Pancreas (tissue), 10 donors: ENCODE results near the gene ATRN. TPM values are rescaled to one million over a fixed set of nuclear protein-coding genes. Genes with fewer than 3 reads are reported as not detected.

Source experiments
- ATAC-seq, 4 donors: fragments of 200-7000 bp; cut with Tn5 transposase; one replicate each; pipeline versions ENCODE4 v1.8.0 to v1.9.1; 2020; ENCODE audit warnings: mild to moderate bottlenecking in 4 of 4, moderate library complexity in 4 of 4
- DNase-seq, 6 donors: peaks; one replicate each; pipeline ENCODE4 v3.0.0-alpha.2; 2020
- FAIRE-seq: peaks from 2 replicates; lab custom pipeline; 2012; peaks lifted over from hg19 to GRCh38; lab: Jason Lieb, UNC
- H3K27ac ChIP-seq, 4 donors: fragments of 200-600 bp; sonication (generic); 1 replicate in 3 of 4; 2 replicates in 1 of 4; pipeline versions ENCODE4 v1.5.0 to v1.8.0; 2020
- H3K27me3 ChIP-seq, 4 donors: fragments of 200-600 bp; one replicate each; pipeline ENCODE4 v1.8.0; 2021
- H3K36me3 ChIP-seq, 3 donors: fragments of 200-600 bp; sonication (generic) in 1 of 3; one replicate each; pipeline versions ENCODE4 v1.5.0 to v1.8.0; 2020 to 2021
- H3K4me1 ChIP-seq, 3 donors: fragments of 200-600 bp; one replicate each; pipeline ENCODE4 v1.8.0; 2021
- H3K4me3 ChIP-seq, 4 donors: fragments of 200-600 bp; sonication (generic) in 2 of 4; one replicate each; pipeline versions ENCODE4 v1.5.0 to v1.8.0; 2020 to 2021
- H3K9me3 ChIP-seq, 4 donors: fragments of 200-600 bp; one replicate each; pipeline ENCODE4 v1.8.0; 2021
- WGBS, 2 donors: extraction: QIAGEN DNeasy Blood & Tissue Kit; methylation state at CpG; one replicate each; pipeline ENCODE4 v1.1.7; 2013; 5-methylcytosine and 5-hydroxymethylcytosine counted together
- intact Hi-C, 3 donors: fragments of 100-400 bp; cut with DNase I; formaldehyde crosslinking; loops; one replicate each; pipeline versions ENCODE4 v1.11.1 to v1.14.2; 2022
- polyA plus RNA-seq, 2 donors: library from polyadenylated mRNA; stranded (reverse); fragments of 200-250 nt; gene quantifications; one replicate each; pipeline ENCODE4 v1.2.3, GENCODE V29; 2013
- total RNA-seq, 6 donors: library from RNA; stranded (reverse); fragmentation: NEBNext Ultra II Directional in 4 of 6; extraction: Animal tissue kit (Norgen Biotek cat#: 25700) in 4 of 6; gene quantifications; one replicate each; pipeline versions ENCODE4 v1.2.1 to v1.2.4, GENCODE V29; 2021 to 2023
- TF ChIP-seq, protein P1 (sequence below), 4 donors: fragments of 200-600 bp; sonication (generic) in 3 of 4; IDR thresholded peaks; one replicate each; pipeline versions ENCODE4 v1.5.0 to v1.8.0; 2021; ENCODE audit warnings: antibody characterized with exemption in 4 of 4
- donor health status: healthy with polysubstance abuse.
- donor health status: DM: no; HTN: no; CAD: no; lungs with moderate emphysema.
- donor health status: DM: no; HTN: no; CAD: no.
- donor health status: control.
- donor health status: control.
- donor health status: Bipolar disorder and iron deficiency.
- donor health status: DM: yes; HTN: yes; CAD: no.
- donor health status: DM: no; HTN: no; CAD: no.
- donor health status: DM: no; HTN: no; CAD: no.
- donor health status: DM: yes; HTN: yes; CAD: no.

The ATRN gene
- total and polyA plus RNA-seq, 8 donors: 3.6 to 30.4 (median 20.6) TPM

DNA sequence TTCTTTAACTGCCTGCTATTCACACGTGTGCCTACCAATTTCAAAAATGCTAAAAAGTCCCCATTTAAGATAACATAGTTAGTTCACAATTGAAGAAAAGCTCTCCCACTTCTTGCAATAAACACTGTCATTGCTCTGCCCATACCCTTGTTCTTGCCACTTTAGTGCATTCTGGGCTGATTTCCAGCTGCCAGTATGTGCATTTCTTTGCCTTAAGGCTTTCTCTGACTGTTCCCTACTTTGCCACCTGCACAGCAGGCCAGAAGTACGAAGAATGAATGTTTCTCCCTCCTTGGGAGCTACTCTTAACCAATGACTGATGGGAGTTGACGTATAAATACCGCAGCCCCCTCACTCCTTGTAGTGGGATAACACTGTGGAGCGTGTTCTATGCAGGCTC lies 16.0 kb upstream of the ATRN start:
- H3K27ac ChIP-seq: no peak overlapping the region
- TF ChIP-seq, protein P1, sequence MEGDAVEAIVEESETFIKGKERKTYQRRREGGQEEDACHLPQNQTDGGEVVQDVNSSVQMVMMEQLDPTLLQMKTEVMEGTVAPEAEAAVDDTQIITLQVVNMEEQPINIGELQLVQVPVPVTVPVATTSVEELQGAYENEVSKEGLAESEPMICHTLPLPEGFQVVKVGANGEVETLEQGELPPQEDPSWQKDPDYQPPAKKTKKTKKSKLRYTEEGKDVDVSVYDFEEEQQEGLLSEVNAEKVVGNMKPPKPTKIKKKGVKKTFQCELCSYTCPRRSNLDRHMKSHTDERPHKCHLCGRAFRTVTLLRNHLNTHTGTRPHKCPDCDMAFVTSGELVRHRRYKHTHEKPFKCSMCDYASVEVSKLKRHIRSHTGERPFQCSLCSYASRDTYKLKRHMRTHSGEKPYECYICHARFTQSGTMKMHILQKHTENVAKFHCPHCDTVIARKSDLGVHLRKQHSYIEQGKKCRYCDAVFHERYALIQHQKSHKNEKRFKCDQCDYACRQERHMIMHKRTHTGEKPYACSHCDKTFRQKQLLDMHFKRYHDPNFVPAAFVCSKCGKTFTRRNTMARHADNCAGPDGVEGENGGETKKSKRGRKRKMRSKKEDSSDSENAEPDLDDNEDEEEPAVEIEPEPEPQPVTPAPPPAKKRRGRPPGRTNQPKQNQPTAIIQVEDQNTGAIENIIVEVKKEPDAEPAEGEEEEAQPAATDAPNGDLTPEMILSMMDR (IDR thresholded peaks at IDR 0.05): no peak
- DNase-seq: no peak
- intact Hi-C loops: no loop called here
- H3K4me3 ChIP-seq: no peak overlapping the region
- 80 to 84% methylated on average over 5 of the region's 5 CpGs for WGBS, 2 donors
- H3K36me3 ChIP-seq: no peaks in the 10 kb centered on the region
- FAIRE-seq: no peak
- H3K27me3 ChIP-seq: no peaks in the 10 kb centered on the region
- H3K4me1 ChIP-seq: peaks cover 0 to 3% (median 0%) of the 10 kb centered on the region in 3 donors
- no peak for ATAC-seq
- no peaks in the 10 kb centered on the region for H3K9me3 ChIP-seq

DNA sequence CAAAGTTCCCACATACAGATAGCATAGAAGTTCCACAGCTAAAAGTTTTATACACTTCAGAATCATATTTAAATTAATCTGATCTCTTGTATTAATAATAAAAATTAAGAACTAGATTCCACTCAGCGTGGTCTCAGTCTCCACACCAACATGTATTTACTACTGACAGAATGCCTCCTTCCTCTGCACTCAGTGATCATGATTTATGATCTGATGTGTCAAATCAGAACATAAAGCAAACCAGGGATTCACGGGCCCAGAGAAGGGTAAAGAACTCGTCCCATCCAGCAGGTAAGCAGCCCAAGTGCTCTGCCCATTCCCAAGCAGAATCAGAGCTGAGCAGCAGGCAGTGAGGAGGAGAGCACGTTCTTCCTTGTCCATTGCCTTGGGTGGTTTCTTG lies 14.2 kb upstream of the ATRN start:
- Histone ChIP-seq H3K27ac (no peak overlapping the region), H3K4me1 (peaks cover 0 to 7% (median 0%) of the 10 kb centered on the region in 3 donors), H3K27me3 (no peaks in the 10 kb centered on the region), H3K36me3 (no peaks in the 10 kb centered on the region), H3K9me3 (no peaks in the 10 kb centered on the region), H3K4me3 (no peak overlapping the region)
- DNase-seq: no peak
- no peak for ATAC-seq
- TF ChIP-seq, protein P1 (IDR thresholded peaks at IDR 0.05): no peak
- 79 to 90% methylated on average over 4 of the region's 4 CpGs for WGBS, 2 donors
- no peak for FAIRE-seq
- intact Hi-C loops: no loop called here

DNA sequence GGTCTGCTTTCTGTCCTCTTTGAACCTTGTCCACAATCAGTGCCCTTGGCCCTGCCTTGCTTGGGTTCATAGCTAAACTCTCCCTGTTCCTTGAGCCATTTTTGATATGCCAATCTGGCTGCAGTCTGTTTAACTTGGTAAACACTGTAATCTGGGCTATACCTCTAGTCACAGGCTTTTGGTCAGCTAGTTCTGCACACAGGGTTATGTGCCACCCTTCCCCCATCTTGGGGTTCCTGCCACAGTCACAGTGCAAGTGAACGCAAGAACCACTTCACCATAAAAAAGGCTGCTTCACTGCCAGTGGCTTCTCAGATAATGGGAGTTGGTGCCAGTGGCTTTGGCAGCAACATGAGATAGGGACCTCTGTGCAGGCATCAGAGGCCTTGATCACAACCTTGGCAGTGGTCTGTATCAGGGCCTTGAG lies 10.9 kb upstream of the ATRN start:
- Histone ChIP-seq H3K36me3 (no peaks in the 10 kb centered on the region), H3K9me3 (no peaks in the 10 kb centered on the region), H3K4me3 (no peak overlapping the region), H3K27ac (peak overlapping the region in 2 of 4 donors; percentile 39 to 71), H3K27me3 (no peaks in the 10 kb centered on the region), H3K4me1 (peaks cover 0 to 7% (median 0%) of the 10 kb centered on the region in 3 donors)
- TF ChIP-seq, protein P1 (IDR thresholded peaks at IDR 0.05): no peak
- intact Hi-C loops: no loop called here
- FAIRE-seq: no peak
- peak; percentile 82 to 90 (median 86) for ATAC-seq
- DNase-seq: peak in 4 of 6 donors; percentile 56 to 84 (median 74)
- WGBS, 2 donors: 41 to 48% methylated on average over 1 of the region's 1 CpG

DNA sequence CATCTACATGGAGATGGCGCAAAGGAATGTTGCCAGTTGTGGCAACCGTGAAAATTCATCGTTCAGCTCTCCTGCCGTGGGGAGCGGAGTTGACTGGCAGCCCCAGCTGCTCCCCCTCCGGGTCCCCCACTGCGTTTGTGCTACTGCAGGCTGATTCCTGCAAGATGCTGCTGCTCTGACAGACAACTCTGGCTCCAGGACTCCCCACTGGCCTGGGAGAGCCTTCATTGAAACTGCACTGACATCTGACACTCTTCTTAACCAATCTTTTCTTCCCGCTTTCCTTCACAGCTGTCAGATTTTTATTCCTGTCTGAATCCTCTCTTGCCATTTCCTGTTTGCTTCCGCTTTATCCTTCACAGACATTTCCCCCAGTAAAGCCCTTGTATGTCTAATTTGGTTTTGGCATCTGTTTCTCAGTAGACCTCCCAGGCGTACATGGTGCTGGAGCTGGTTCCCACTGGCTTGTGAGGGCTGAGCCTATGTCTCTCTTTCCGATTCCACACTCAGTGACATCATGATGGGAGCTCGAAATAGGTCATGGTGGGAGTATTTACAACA lies 9.5 kb upstream of the ATRN start:
- Histone ChIP-seq H3K27me3 (no peaks in the 10 kb centered on the region), H3K9me3 (no peaks in the 10 kb centered on the region), H3K4me1 (peaks cover 0 to 7% (median 0%) of the 10 kb centered on the region in 3 donors), H3K36me3 (no peaks in the 10 kb centered on the region), H3K27ac (no peak overlapping the region), H3K4me3 (no peak overlapping the region)
- DNase-seq (no peak), FAIRE-seq (no peak), ATAC-seq (no peak)
- WGBS, 2 donors: 80 to 84% methylated on average over 12 of the region's 12 CpGs
- TF ChIP-seq, protein P1 (IDR thresholded peaks at IDR 0.05): no peak
- intact Hi-C loops: no loop called here

DNA sequence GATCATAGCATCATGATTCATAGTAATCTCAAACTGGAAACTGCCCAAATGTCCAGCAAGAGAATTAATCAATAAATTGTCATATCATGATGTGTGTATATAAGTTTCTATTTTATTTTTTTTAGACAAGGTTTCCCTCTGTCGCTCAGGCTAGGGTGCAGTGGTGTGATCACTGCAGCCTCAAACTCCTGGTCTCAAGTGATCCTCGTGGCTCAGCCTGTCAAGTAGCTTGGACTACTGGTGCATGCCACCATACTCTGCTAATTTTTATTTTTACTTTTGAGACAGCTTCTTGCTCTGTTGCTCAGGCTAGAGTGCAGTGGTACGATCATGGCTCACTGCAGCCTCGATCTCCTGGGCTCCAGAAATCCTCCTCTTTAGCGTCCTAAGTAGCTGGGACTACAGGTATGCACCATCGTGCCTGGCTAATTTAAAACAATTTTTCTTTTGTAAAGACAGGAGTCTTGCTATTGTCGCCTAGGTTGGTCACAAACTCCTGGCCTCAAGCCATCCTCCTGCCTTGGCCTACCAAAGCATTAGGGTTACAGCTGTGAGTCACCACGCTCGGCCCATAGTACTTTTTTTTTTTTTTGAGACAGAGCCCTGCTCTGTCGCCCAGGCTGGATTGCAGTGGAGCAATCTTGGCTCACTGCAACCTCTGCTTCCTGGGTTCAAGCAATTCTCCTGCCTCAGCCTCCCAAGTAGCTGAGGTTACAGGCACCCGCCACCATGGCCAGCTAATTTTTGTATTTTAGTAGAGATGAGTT lies 8.7 kb upstream of the ATRN start:
- no peaks in the 10 kb centered on the region for H3K36me3 ChIP-seq
- TF ChIP-seq, protein P1 (IDR thresholded peaks at IDR 0.05): no peak
- peaks cover 0 to 7% (median 0%) of the 10 kb centered on the region in 3 donors for H3K4me1 ChIP-seq
- intact Hi-C loops: no loop called here
- DNase-seq: no peak
- H3K9me3 ChIP-seq: no peaks in the 10 kb centered on the region
- no peak overlapping the region for H3K27ac ChIP-seq
- no peak for FAIRE-seq
- 84 to 87% methylated on average over 11 of the region's 11 CpGs for WGBS, 2 donors
- no peak for ATAC-seq
- no peak overlapping the region for H3K4me3 ChIP-seq
- H3K27me3 ChIP-seq: no peaks in the 10 kb centered on the region
